ENCODE results near the gene PSEN1.

The PSEN1 gene

GRCh38 chr14:73259837-73260236 is 123.5 kb downstream of the PSEN1 start:
- Histone ChIP-seq H2BK12ac (ENCODE audit: low read length) (no peak overlapping the region), H3K14ac (ENCODE audit: low read length) (no peak overlapping the region), H3K23ac (ENCODE audit: low read length) (no peak overlapping the region), H3K4me1 (ENCODE audit: control insufficient read depth in 1 of 2, insufficient read depth in 2 of 2, low read length in 2 of 2) (no peaks in the 10 kb centered on the region), H3K4me3 (ENCODE audit: low read depth, low read length) (no peak overlapping the region), H3K27me3 (ENCODE audit: insufficient read depth, low read length) (no peaks in the 10 kb centered on the region), H3K9me3 (ENCODE audit: insufficient read depth, low read depth, low read length) (no peaks in the 10 kb centered on the region), H4K91ac (ENCODE audit: low read depth, low read length) (no peak overlapping the region), H3K4ac (ENCODE audit: low read depth, low read length) (no peak overlapping the region), H2BK5ac (ENCODE audit: low read depth, low read length, poor library complexity) (no peak overlapping the region), H4K8ac (ENCODE audit: low read depth, low read length) (no peak overlapping the region), H3K9ac (ENCODE audit: low read length) (no peak overlapping the region), H3K79me1 (ENCODE audit: low read length) (no peaks in the 10 kb centered on the region), H3K27ac (ENCODE audit: low read depth, low read length) (no peak overlapping the region), H3K4me2 (ENCODE audit: low read length) (no peak overlapping the region), H4K12ac (ENCODE audit: low read depth, low read length) (no peak overlapping the region), H2BK120ac (ENCODE audit: insufficient read depth, low read length, poor library complexity) (no peak overlapping the region), H3K36me3 (ENCODE audit: control insufficient read depth in 1 of 2, insufficient read depth in 2 of 2, low read length in 2 of 2) (no peaks in the 10 kb centered on the region), H2AFZ (ENCODE audit: insufficient read depth, low read length, poor library complexity) (no peak overlapping the region), H3K18ac (ENCODE audit: low read length) (no peak overlapping the region), H2AK5ac (ENCODE audit: low read length) (no peak overlapping the region), H3K79me2 (ENCODE audit: control insufficient read depth, insufficient read depth, low read length, poor library complexity) (no peaks in the 10 kb centered on the region)
- WGBS (ENCODE audit: extremely low coverage, insufficient coverage, insufficient read length): no CpG with 5 or more reads among the region's 9 CpGs
- DNase-seq: peak in 1 of 2 donors; percentile 25

GRCh38 chr14:73260574-73260973 is 124.3 kb downstream of the PSEN1 start:
- H3K36me3 ChIP-seq (ENCODE audit: control insufficient read depth in 1 of 2, insufficient read depth in 2 of 2, low read length in 2 of 2): no peaks in the 10 kb centered on the region
- no peak overlapping the region for H2BK120ac ChIP-seq (ENCODE audit: insufficient read depth, low read length, poor library complexity)
- no peak overlapping the region for H3K23ac ChIP-seq (ENCODE audit: low read length)
- no peak overlapping the region for H3K27ac ChIP-seq (ENCODE audit: low read depth, low read length)
- H2AFZ ChIP-seq (ENCODE audit: insufficient read depth, low read length, poor library complexity): no peak overlapping the region
- H3K4me2 ChIP-seq (ENCODE audit: low read length): no peak overlapping the region
- no CpG with 5 or more reads among the region's 11 CpGs for WGBS (ENCODE audit: extremely low coverage, insufficient coverage, insufficient read length)
- H3K18ac ChIP-seq (ENCODE audit: low read length): no peak overlapping the region
- H3K79me1 ChIP-seq (ENCODE audit: low read length): no peaks in the 10 kb centered on the region
- H3K79me2 ChIP-seq (ENCODE audit: control insufficient read depth, insufficient read depth, low read length, poor library complexity): no peaks in the 10 kb centered on the region
- H3K4me1 ChIP-seq (ENCODE audit: control insufficient read depth in 1 of 2, insufficient read depth in 2 of 2, low read length in 2 of 2): no peaks in the 10 kb centered on the region
- H4K91ac ChIP-seq (ENCODE audit: low read depth, low read length): no peak overlapping the region
- no peak overlapping the region for H3K9ac ChIP-seq (ENCODE audit: low read length)
- no peak overlapping the region for H2BK5ac ChIP-seq (ENCODE audit: low read depth, low read length, poor library complexity)
- no peak overlapping the region for H4K12ac ChIP-seq (ENCODE audit: low read depth, low read length)
- H3K14ac ChIP-seq (ENCODE audit: low read length): no peak overlapping the region
- no peak overlapping the region for H3K4me3 ChIP-seq (ENCODE audit: low read depth, low read length)
- no peaks in the 10 kb centered on the region for H3K9me3 ChIP-seq (ENCODE audit: insufficient read depth, low read depth, low read length)
- H4K8ac ChIP-seq (ENCODE audit: low read depth, low read length): no peak overlapping the region
- no peak overlapping the region for H3K4ac ChIP-seq (ENCODE audit: low read depth, low read length)
- no peaks in the 10 kb centered on the region for H3K27me3 ChIP-seq (ENCODE audit: insufficient read depth, low read length)
- H2BK12ac ChIP-seq (ENCODE audit: low read length): no peak overlapping the region
- DNase-seq: no peak
- H2AK5ac ChIP-seq (ENCODE audit: low read length): no peak overlapping the region

GRCh38 chr14:73261075-73261474 is 124.8 kb downstream of the PSEN1 start:
- no CpG with 5 or more reads among the region's 6 CpGs for WGBS (ENCODE audit: extremely low coverage, insufficient coverage, insufficient read length)
- Histone ChIP-seq H3K4me1 (ENCODE audit: control insufficient read depth in 1 of 2, insufficient read depth in 2 of 2, low read length in 2 of 2) (no peaks in the 10 kb centered on the region), H2BK120ac (ENCODE audit: insufficient read depth, low read length, poor library complexity) (no peak overlapping the region), H2BK5ac (ENCODE audit: low read depth, low read length, poor library complexity) (no peak overlapping the region), H2BK12ac (ENCODE audit: low read length) (no peak overlapping the region), H3K18ac (ENCODE audit: low read length) (no peak overlapping the region), H4K8ac (ENCODE audit: low read depth, low read length) (no peak overlapping the region), H3K4ac (ENCODE audit: low read depth, low read length) (no peak overlapping the region), H3K36me3 (ENCODE audit: control insufficient read depth in 1 of 2, insufficient read depth in 2 of 2, low read length in 2 of 2) (no peaks in the 10 kb centered on the region), H3K9me3 (ENCODE audit: insufficient read depth, low read depth, low read length) (no peaks in the 10 kb centered on the region), H3K79me1 (ENCODE audit: low read length) (no peaks in the 10 kb centered on the region), H4K91ac (ENCODE audit: low read depth, low read length) (no peak overlapping the region), H3K27me3 (ENCODE audit: insufficient read depth, low read length) (no peaks in the 10 kb centered on the region), H2AFZ (ENCODE audit: insufficient read depth, low read length, poor library complexity) (no peak overlapping the region), H3K4me2 (ENCODE audit: low read length) (no peak overlapping the region), H3K23ac (ENCODE audit: low read length) (no peak overlapping the region), H3K9ac (ENCODE audit: low read length) (no peak overlapping the region), H3K4me3 (ENCODE audit: low read depth, low read length) (no peak overlapping the region), H4K12ac (ENCODE audit: low read depth, low read length) (no peak overlapping the region), H3K79me2 (ENCODE audit: control insufficient read depth, insufficient read depth, low read length, poor library complexity) (no peaks in the 10 kb centered on the region), H2AK5ac (ENCODE audit: low read length) (no peak overlapping the region), H3K27ac (ENCODE audit: low read depth, low read length) (no peak overlapping the region), H3K14ac (ENCODE audit: low read length) (no peak overlapping the region)
- DNase-seq: no peak

GRCh38 chr14:73261520-73262426 is 125.5 kb downstream of the PSEN1 start:
- no CpG with 5 or more reads among the region's 15 CpGs for WGBS (ENCODE audit: extremely low coverage, insufficient coverage, insufficient read length)
- no peaks in the 10 kb centered on the region for H3K27me3 ChIP-seq (ENCODE audit: insufficient read depth, low read length)
- H3K27ac ChIP-seq (ENCODE audit: low read depth, low read length): no peak overlapping the region
- no peak overlapping the region for H2BK5ac ChIP-seq (ENCODE audit: low read depth, low read length, poor library complexity)
- H3K23ac ChIP-seq (ENCODE audit: low read length): no peak overlapping the region
- no peak overlapping the region for H2AK5ac ChIP-seq (ENCODE audit: low read length)
- H2AFZ ChIP-seq (ENCODE audit: insufficient read depth, low read length, poor library complexity): no peak overlapping the region
- no peak overlapping the region for H4K8ac ChIP-seq (ENCODE audit: low read depth, low read length)
- no peak overlapping the region for H3K4ac ChIP-seq (ENCODE audit: low read depth, low read length)
- H3K9ac ChIP-seq (ENCODE audit: low read length): no peak overlapping the region
- H2BK120ac ChIP-seq (ENCODE audit: insufficient read depth, low read length, poor library complexity): no peak overlapping the region
- H2BK12ac ChIP-seq (ENCODE audit: low read length): no peak overlapping the region
- no peak overlapping the region for H4K12ac ChIP-seq (ENCODE audit: low read depth, low read length)
- no peaks in the 10 kb centered on the region for H3K79me1 ChIP-seq (ENCODE audit: low read length)
- no peaks in the 10 kb centered on the region for H3K79me2 ChIP-seq (ENCODE audit: control insufficient read depth, insufficient read depth, low read length, poor library complexity)
- no peak overlapping the region for H3K4me3 ChIP-seq (ENCODE audit: low read depth, low read length)
- H3K18ac ChIP-seq (ENCODE audit: low read length): no peak overlapping the region
- no peaks in the 10 kb centered on the region for H3K9me3 ChIP-seq (ENCODE audit: insufficient read depth, low read depth, low read length)
- no peak overlapping the region for H3K14ac ChIP-seq (ENCODE audit: low read length)
- H3K4me2 ChIP-seq (ENCODE audit: low read length): no peak overlapping the region
- no peak for DNase-seq
- H3K36me3 ChIP-seq (ENCODE audit: control insufficient read depth in 1 of 2, insufficient read depth in 2 of 2, low read length in 2 of 2): no peaks in the 10 kb centered on the region
- no peak overlapping the region for H4K91ac ChIP-seq (ENCODE audit: low read depth, low read length)
- no peaks in the 10 kb centered on the region for H3K4me1 ChIP-seq (ENCODE audit: control insufficient read depth in 1 of 2, insufficient read depth in 2 of 2, low read length in 2 of 2)

Measured in trophoblast cell (in vitro differentiated cells and primary cell).